SK-N-MC (cell line): ENCODE data around the gene NR1H4.

Source experiments
- EZH2 ChIP-seq: fragments of 200-600 bp; sonication (generic); IDR thresholded peaks from one replicate; pipeline ENCODE4 v1.6.1; 2017; ENCODE audit warnings: antibody characterized with exemption
- POLR2AphosphoS5 ChIP-seq: IDR thresholded peaks from 2 replicates; pipeline ENCODE4 v1.6.1; 2012; ENCODE audit warnings: mild to moderate bottlenecking, low read depth, low read length, borderline replicate concordance

DNA sequence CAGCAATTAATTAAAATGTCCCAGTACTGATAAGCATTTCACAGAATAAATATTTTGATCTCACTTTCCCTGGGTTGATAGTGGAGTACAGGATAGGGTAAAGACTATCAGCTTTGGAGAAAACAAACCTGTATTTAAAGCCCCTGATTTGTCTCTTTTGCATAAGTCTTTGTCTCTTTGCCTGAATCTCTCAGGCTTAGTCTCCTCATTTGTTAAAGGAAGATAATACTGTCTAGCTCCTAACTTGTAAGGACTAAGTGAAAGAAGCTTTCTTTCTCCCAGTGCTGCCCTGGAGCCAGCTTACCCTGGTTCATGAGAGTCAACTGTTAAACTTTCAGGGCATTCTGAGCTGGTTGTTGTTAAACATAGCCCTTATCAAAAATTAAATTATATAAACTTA lies 5.5 kb upstream of the NR1H4 start:
- no peak for TF ChIP-seq EZH2
- TF ChIP-seq POLR2AphosphoS5, result no peak
